GM21786 (cell line): Measurements from ENCODE around the gene SEMA3G.

ENCODE experiments used
- ATAC-seq: cut with Tn5 transposase; IDR thresholded peaks from one replicate; pipeline ENCODE4 v1.9.1; 2021; ENCODE audit not compliant: unreplicated experiment

SEMA3G gene

DNA sequence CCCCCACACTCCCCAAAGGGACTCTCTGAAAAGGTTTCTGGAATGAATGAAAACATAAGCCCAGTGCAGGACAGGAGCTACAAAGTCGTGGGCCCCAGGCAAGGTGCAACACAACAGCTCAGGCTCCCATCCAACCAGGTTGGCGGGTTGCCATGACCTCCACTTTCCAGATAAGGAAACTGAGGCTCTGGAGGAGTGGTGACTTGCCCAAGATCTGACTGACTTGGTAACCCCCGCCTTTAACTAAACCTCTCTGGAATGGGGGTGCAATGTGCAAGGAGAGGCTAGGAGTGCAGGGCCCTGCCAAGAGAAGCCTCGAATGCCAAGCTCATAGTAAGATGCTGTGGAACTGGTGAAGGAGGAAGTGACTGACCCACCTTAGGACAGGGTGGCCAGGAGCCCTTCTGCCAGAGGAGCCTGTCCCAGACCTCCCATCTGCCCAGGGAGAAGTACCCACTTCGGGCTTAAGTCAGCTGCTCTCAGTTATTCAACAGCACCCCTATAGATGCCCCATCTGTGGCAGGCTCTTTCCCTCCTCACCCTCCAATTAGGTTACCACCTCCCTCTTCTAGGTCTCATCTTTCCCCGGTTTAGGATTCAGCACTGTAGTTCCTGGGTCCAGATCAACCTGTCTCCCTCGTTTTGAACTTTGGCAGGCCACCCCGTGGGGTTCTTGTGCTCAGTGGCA lies 9.5 kb upstream of the SEMA3G start:
- ATAC-seq: no peak

DNA sequence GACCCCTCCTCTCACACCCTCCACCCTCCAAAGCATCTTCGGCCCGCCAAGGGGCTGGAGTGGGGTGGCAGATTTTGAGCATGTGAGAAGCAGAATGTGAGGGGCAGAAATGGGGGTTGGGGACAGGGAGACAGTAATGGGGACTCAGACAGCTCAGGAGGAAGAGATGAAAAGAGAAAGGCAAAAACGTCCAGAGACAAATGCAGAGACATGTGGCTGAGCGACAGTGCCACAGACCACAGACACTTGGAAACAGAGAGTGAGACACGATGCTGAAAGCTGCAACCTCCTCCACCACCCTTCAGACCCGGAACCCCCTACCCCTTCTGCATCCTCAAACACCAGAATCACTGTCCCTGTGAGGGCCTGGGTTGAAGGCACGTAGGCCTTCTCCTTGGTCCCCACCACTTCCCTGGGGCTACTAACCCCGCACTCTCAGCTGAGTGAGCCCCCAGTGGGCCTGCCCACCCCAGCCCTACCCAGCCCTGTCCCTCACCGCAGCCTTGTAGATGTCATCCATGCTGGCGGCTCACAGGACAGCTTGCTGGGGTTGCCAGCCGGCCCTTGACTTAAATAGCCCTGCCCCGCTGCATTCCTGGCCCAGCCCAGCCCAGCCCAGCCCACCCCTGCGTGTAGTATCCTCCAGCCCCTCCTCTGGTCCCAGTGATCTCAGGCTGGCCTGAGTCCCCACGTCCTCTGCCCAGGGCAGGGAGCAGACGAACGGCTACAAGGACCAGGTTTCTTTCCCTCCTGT lies 8.8 kb upstream of the SEMA3G start, which contains the start of gene TNNC1:
TSS of gene TNNC1 (minus strand) at position 546 of the 754 bp plus-strand sequence. CDS start at position 520, 26 bp downstream.
- no peak for ATAC-seq

- ATAC-seq: no peak
Measured at GRCh38 chr3:52452570-52453221, 7.8 kb upstream of the SEMA3G start.

DNA sequence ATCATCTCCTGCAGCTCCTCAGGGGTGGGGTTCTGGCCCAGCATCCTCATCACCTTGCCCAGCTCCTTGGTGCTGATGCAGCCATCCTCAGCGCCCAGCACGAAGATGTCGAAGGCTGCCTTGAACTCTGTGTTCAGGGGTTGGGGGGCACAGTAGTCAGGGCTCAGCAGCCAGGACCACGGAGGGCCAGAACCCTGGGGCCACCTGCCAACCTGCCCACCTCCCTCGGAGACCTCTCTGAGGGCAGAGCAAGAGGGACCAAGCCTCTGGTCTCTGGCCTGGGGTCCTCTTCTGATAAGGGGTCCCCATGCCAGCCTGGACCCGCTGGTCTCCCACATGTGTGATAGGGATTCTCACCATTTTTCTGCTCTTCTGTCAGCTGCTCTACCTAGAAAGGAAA lies 7.2 kb upstream of the SEMA3G start:
- no peak for ATAC-seq

- ATAC-seq: no peak
Measured at GRCh38 chr3:52451237-52452083, 6.6 kb upstream of the SEMA3G start.

- ATAC-seq: no peak
Measured at GRCh38 chr3:52450489-52451236, 5.8 kb upstream of the SEMA3G start.

DNA sequence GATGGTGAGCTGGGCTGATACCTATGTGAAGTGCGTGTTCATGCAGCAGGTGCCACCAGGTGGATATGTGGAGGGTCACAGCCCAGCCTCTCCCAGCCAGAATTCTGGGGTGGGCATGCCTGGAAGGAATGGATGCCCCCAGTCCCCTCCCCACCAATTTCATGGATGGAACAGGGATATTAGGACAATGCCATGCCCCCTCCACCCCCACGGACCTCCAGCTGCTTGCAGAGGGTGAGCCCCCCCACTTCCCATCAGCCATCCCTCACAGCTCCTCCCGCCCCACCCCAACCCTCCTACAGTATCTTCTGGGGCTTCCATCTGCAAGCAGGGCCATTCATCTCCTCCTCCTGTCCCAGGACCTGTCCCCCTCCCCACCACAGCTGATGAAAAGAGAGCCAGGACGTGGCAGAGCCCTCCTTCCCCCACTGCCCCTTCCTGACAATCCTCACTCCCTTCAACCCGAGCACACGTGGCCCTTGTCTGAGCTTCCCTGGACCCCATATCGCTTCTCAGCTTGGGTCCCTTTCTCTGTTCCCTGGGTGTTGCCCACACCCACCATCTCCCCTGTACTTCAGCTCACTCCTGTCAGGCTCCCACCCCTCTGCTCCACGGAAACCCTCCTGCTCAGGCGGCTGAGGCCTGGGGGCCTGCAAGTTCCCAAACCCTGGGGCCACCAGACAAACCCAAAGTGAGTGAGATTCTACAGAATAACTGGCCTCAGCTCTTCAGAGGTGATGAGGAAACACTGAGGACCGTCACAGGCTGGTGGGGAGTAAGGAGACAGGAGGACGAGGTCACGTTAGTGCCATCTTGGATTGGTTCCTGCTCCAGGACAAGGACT lies 2.8 kb upstream of the SEMA3G start:
- ATAC-seq: no peak

- no peak for ATAC-seq
Measured at GRCh38 chr3:52446631-52447511, 2.0 kb upstream of the SEMA3G start.

DNA sequence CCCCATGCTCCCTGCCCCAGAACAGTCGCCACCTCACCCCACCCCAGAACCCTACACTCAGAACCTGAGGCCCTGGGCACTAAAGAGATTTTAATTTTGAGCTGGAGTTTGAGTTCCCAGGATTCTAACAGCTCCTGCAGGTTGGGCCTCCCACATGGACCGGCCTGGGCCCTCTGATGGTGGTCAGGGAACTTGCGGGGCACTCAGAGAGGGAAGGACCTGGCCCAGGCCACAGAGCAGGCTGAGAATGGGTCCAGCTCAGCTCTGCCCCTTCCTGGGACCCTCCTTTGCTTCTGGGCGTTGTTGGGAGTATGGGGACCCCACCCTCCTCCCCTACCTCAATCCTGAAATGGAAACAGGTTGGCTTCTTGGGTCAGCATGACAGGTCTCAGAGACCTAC lies 1.1 kb upstream of the SEMA3G start:
- ATAC-seq: no peak

DNA sequence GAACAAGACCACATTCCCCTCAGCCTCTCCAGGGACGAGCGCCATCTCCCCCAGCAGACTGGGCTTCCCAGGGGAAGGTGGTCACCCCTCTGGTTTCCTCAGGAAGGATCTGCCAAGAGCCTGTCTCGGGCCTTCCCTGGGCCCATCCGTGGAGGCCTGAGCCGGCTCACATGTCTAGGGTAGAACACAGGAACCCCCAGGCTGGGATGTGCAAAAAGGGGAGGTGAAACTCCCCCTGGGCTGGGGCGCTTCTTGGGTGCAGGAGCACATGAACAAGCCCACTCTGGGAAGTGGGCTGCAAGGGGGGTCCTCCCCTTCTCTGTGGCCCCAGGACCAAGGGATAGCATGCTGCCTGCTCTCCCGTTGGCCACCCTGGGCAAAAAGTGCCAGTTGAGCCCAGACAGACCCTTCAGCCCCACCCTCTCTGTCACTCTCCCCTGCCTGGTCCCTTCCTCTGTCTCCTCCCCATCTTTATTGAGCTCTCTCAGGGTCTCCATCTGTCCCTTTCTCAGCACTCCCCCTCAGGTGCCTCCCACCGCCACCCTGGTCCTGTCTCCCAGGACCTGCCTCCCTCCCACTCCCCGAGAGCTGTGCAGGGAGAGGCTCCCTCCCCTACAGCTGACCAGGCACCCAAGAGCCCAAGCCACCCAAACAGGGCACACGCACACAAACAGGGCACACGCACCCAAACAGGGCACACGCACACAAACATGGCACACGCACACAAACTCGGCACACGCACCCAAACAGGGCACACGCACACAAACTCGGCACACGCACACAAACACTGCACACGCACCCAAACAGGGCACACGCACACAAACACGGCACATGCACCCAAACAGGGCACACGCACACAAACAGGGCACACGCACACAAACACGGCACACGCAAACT lies 864 bp downstream of the SEMA3G start:
- no peak for ATAC-seq

DNA sequence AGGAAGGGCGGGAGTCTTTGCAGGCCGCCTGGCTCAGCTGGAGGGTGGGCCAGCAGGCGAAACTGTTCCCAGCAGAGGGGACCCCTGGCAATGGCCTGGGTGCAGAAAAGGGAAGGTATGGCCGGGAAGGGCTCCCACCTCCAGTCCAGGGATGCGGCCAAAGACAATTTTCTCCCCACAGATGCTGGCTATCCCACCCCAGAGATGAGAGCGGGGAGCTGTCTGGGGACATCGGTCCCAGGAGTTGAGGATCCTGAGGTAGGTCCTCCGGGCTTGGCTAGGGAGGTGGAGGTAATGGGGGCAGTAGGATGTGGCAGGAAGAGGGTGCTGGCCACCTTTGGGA lies 1.7 kb downstream of the SEMA3G start:
- no peak for ATAC-seq

GRCh38 chr3:52442409-52443267 lies 2.3 kb downstream of the SEMA3G start:
- no peak for ATAC-seq

GRCh38 chr3:52441772-52442332 lies 3.1 kb downstream of the SEMA3G start:
- no peak for ATAC-seq

DNA sequence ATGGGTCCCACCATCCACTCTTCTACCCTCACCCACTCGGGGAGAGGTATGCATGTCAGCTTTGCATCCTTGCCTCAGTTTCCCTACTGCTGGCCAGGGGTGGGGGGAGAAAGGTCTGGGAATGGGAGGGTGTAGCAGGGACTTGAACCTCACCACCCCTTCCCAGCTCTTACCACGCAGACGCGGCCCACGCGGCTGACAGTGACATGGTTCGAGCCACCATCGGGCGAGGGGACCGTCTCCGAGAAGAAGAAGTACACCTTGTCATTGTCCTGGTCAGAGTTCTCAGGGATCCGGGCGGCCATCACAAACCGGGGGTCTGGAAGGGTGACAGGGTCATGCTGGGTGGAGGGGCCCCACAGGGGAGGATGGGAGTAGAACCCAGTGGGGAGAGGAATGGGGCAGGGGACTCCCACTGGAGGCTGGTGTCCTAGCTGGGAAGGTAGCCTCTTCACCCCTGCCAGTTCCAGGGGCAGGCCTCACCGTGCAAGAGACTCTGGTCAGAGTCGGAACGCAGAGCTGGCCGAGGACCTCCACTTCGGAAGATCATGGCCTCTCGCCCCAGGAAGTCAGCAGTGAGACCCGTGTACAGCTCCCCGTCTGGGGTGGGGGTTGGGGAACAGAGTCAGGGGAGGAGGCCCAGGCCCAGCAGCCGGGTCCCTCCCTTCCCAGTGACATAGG lies 3.7 kb downstream of the SEMA3G start:
- ATAC-seq: no peak

DNA sequence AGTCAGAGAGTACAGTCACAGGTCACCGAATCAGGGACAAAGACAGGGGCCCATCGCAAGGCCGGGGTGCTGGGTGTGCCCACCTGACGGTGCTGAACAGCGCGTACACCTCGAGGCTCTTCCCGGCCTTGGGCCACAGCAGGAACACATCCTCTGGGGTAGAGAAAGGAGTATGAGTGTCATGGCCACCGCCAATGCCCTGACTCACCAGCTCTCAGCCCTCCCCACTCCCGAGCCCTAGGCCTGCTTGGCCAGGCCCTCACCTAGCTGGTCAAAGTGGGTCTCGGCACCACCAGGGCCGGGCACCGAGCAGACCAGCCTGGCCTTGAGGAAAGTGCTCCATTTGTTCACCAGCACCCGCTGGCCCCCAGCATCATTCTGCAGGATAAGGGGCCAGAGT lies 4.2 kb downstream of the SEMA3G start:
- no peak for ATAC-seq

GRCh38 chr3:52440249-52440551 lies 4.7 kb downstream of the SEMA3G start:
- no peak for ATAC-seq
